ENCODE measurements around the gene CFAP20DC.

- TF ChIP-seq EZH2 (conservative IDR thresholded peaks at IDR 0.05; ENCODE audit: low read depth, low read length) = no peak
- no peak for TF ChIP-seq FOXJ3 (CRISPR knock-in tag; IDR thresholded peaks at IDR 0.05; ENCODE audit: borderline replicate concordance)
- no peak for TF ChIP-seq ZNF549 (CRISPR knock-in tag; IDR thresholded peaks at IDR 0.05)
- no peak for TF ChIP-seq ATF3 (CRISPR knock-in tag; IDR thresholded peaks at IDR 0.05)
- TF ChIP-seq MYC (CRISPR knock-in tag; IDR thresholded peaks at IDR 0.05; ENCODE audit: borderline replicate concordance) = no peak
- TF ChIP-seq KDM5B (CRISPR knock-in tag; IDR thresholded peaks at IDR 0.05; ENCODE audit: borderline replicate concordance) = no peak
- TF ChIP-seq FOSL1 (CRISPR knock-in tag; IDR thresholded peaks at IDR 0.05; ENCODE audit: borderline replicate concordance) = no peak
These were observed 31.2 kb upstream of the CFAP20DC start for GRCh38 chr3:59081071-59081470.

All from HepG2 (cell line).